ENCODE data around the gene SLC16A12. TPM values are rescaled to one million over a fixed set of nuclear protein-coding genes. Genes with fewer than 3 reads are reported as not detected.
"Not testable (repeated sequence)": the region's sequence is repeated elsewhere in the genome, so short reads cannot be mapped to it uniquely, and the experiment has no call there.

Gene SLC16A12
- total RNA-seq, 1 donor from 2014 or later: 1.3 TPM

- no peak for DNase-seq
- intact Hi-C loops (cut with DNase I): no loop called here
- ATAC-seq (ENCODE audit: poor library complexity): no peak
Measured at GRCh38 chr10:89552213-89552612, 16.8 kb upstream of the SLC16A12 start.

GRCh38 chr10:89550509-89550908, 15.1 kb upstream of the SLC16A12 start:
- intact Hi-C loops (cut with DNase I): no loop called here
- ATAC-seq (ENCODE audit: poor library complexity) (peak; percentile 88), DNase-seq (peak; percentile 57)

- DNase-seq: no peak
- no peak for ATAC-seq (ENCODE audit: poor library complexity)
- intact Hi-C loops (cut with DNase I): no loop called here
Measured at GRCh38 chr10:89549510-89549909, 14.1 kb upstream of the SLC16A12 start.

- ATAC-seq (ENCODE audit: poor library complexity) (no peak), DNase-seq (no peak)
- intact Hi-C loops (cut with DNase I): no loop called here
Measured at GRCh38 chr10:89548673-89549072, 13.3 kb upstream of the SLC16A12 start.

GRCh38 chr10:89547853-89548513, 12.6 kb upstream of the SLC16A12 start:
- DNase-seq (no peak), ATAC-seq (ENCODE audit: poor library complexity) (no peak)
- intact Hi-C loops (cut with DNase I): no loop called here

- DNase-seq; intact Hi-C loops (cut with DNase I); ATAC-seq (ENCODE audit: poor library complexity): not testable (repeated sequence)
Measured at GRCh38 chr10:89546651-89547050, 11.3 kb upstream of the SLC16A12 start.

- DNase-seq (no peak), ATAC-seq (ENCODE audit: poor library complexity) (no peak)
- intact Hi-C loops (cut with DNase I): no loop called here
Measured at GRCh38 chr10:89543841-89544240, 8.4 kb upstream of the SLC16A12 start.

GRCh38 chr10:89540420-89540949, 5.1 kb upstream of the SLC16A12 start:
- intact Hi-C loops (cut with DNase I): no loop called here
- no peak for ATAC-seq (ENCODE audit: poor library complexity)
- no peak for DNase-seq

GRCh38 chr10:89537364-89537763, 2.0 kb upstream of the SLC16A12 start:
- intact Hi-C loops (cut with DNase I): no loop called here
- no peak for DNase-seq
- ATAC-seq (ENCODE audit: poor library complexity): no peak

GRCh38 chr10:89536013-89536354, 590 bp upstream of the SLC16A12 start:
- intact Hi-C loops (cut with DNase I): no loop called here
- ATAC-seq (ENCODE audit: poor library complexity) (no peak), DNase-seq (peak; percentile 40)

GRCh38 chr10:89534826-89535166, 598 bp downstream of the SLC16A12 start:
- no peak for DNase-seq
- intact Hi-C loops (cut with DNase I): no loop called here
- no peak for ATAC-seq (ENCODE audit: poor library complexity)

GRCh38 chr10:89532476-89532875, 2.9 kb downstream of the SLC16A12 start:
- ATAC-seq (ENCODE audit: poor library complexity) (no peak), DNase-seq (no peak)
- intact Hi-C loops (cut with DNase I): no loop called here

GRCh38 chr10:89531359-89531758, 4.0 kb downstream of the SLC16A12 start:
- ATAC-seq (ENCODE audit: poor library complexity): no peak
- intact Hi-C loops (cut with DNase I): no loop called here
- no peak for DNase-seq

- ATAC-seq (ENCODE audit: poor library complexity); DNase-seq; intact Hi-C loops (cut with DNase I): not testable (repeated sequence)
Measured at GRCh38 chr10:89529711-89530110, 5.7 kb downstream of the SLC16A12 start.

- no peak for DNase-seq
- intact Hi-C loops (cut with DNase I): no loop called here
- peak; percentile 58 for ATAC-seq (ENCODE audit: poor library complexity)
Measured at GRCh38 chr10:89526358-89526757, 9.0 kb downstream of the SLC16A12 start.

- DNase-seq: no peak
- intact Hi-C loops (cut with DNase I): no loop called here
- ATAC-seq (ENCODE audit: poor library complexity): no peak
Measured at GRCh38 chr10:89525556-89525955, 9.8 kb downstream of the SLC16A12 start.

- no peak for DNase-seq
Measured at GRCh38 chr10:89524279-89524678, 11.1 kb downstream of the SLC16A12 start.

GRCh38 chr10:89523274-89523673, 12.1 kb downstream of the SLC16A12 start:
- intact Hi-C loops (cut with DNase I): no loop called here
- no peak for DNase-seq
- ATAC-seq (ENCODE audit: poor library complexity): no peak

More at GRCh38 chr10:89524279-89524678, 11.1 kb downstream of the SLC16A12 start:
- ATAC-seq (ENCODE audit: poor library complexity): no peak
- intact Hi-C loops (cut with DNase I): no loop called here

- no peak for ATAC-seq (ENCODE audit: poor library complexity)
- intact Hi-C loops (cut with DNase I): no loop called here
- DNase-seq: no peak
Measured at GRCh38 chr10:89522463-89522862, 12.9 kb downstream of the SLC16A12 start.

- DNase-seq: no peak
- no peak for ATAC-seq (ENCODE audit: poor library complexity)
- intact Hi-C loops (cut with DNase I): no loop called here
Measured at GRCh38 chr10:89521368-89521767, 14.0 kb downstream of the SLC16A12 start.

GRCh38 chr10:89520706-89521105, 14.7 kb downstream of the SLC16A12 start:
- no peak for DNase-seq
- ATAC-seq (ENCODE audit: poor library complexity): no peak
- intact Hi-C loops (cut with DNase I): no loop called here
